Esophagus muscularis mucosa (tissue), 4 donors: ENCODE measurements around the gene CCDC88C. TPM values are rescaled to one million over a fixed set of nuclear protein-coding genes. Genes with fewer than 3 reads are reported as not detected.
A peak's percentile ranks its signal among the peaks of the same experiment; 100 is the strongest.

ENCODE experiments used
- DNase-seq: peaks from one replicate; pipeline ENCODE4 v3.0.0-alpha.2; 2017; ENCODE audit errors: extremely low spot score
- H3K27ac ChIP-seq, 4 donors: fragments of 200-600 bp; sonication (generic); replicated peaks in 1 of 4; 1 replicate in 3 of 4; 2 replicates in 1 of 4; pipeline ENCODE4 v1.5.1; 2016 to 2019; ENCODE audit warnings: mild to moderate bottlenecking in 1 of 4
- H3K27me3 ChIP-seq, 4 donors: fragments of 200-600 bp; sonication (generic); one replicate each; pipeline versions ENCODE4 v1.5.1 to v1.6.0; 2016 to 2019
- H3K36me3 ChIP-seq, 4 donors: fragments of 200-600 bp; sonication (generic); one replicate each; pipeline ENCODE4 v1.5.1; 2016 to 2019
- H3K4me1 ChIP-seq, 4 donors: fragments of 200-600 bp; sonication (generic); one replicate each; pipeline ENCODE4 v1.5.1; 2016 to 2019
- H3K4me3 ChIP-seq, 4 donors: fragments of 200-600 bp; sonication (generic); 1 replicate in 2 of 4; 2 replicates in 2 of 4; pipeline ENCODE4 v1.5.1; 2016 to 2019; ENCODE audit warnings: mild to moderate bottlenecking in 4 of 4, moderate library complexity in 1 of 4
- H3K9me3 ChIP-seq, 4 donors: fragments of 200-600 bp; sonication (generic); 1 replicate in 3 of 4; 2 replicates in 1 of 4; pipeline ENCODE4 v1.5.1; 2016 to 2019
- CTCF ChIP-seq, 3 experiments: fragments of 200-600 bp in 2 of 3; fragments of 450-650 bp in 1 of 3; sonication (generic) in 2 of 3; IDR thresholded peaks; one replicate each; pipeline ENCODE4 v1.5.1; 2017 to 2019; ENCODE audit warnings: antibody characterized with exemption in 3 of 3, mild to moderate bottlenecking in 2 of 3, moderate library complexity in 1 of 3
- EP300 ChIP-seq: sonication (generic); formaldehyde crosslinking; IDR thresholded peaks from one replicate; pipeline ENCODE4 v1.6.1; 2017; ENCODE audit warnings: antibody characterized with exemption
- POLR2A ChIP-seq: fragments of 450-650 bp; IDR thresholded peaks from one replicate; pipeline ENCODE4 v1.6.1; 2017; ENCODE audit warnings: antibody characterized with exemption, moderate library complexity, mild to moderate bottlenecking, low read depth
- POLR2AphosphoS5 ChIP-seq, 2 donors: sonication (generic); formaldehyde crosslinking; IDR thresholded peaks; one replicate each; pipeline ENCODE4 v1.6.1; 2017; ENCODE audit warnings: antibody characterized with exemption in 2 of 2
- WGBS: methylation state at CpG from one replicate; pipeline ENCODE4 v1.1.5; 2018; 5-methylcytosine and 5-hydroxymethylcytosine counted together
- intact Hi-C: fragments of 100-400 bp; cut with DNase I; formaldehyde crosslinking; loops from one replicate; pipeline ENCODE4 v1.15.1; 2023
- total RNA-seq, 4 donors: library from RNA; depleted of rRNA; stranded (reverse); fragments of >200 nt; gene quantifications; one replicate each; pipeline versions ENCODE4 v1.1.0 to v1.2.1, GENCODE V29; 2016

The CCDC88C gene
- total RNA-seq, 4 donors from 2014 or later = 4.2 to 6.3 (median 5.6) TPM

- Histone ChIP-seq H3K27me3 (no peaks in the 10 kb centered on the region), H3K27ac (no peak overlapping the region), H3K4me3 (no peak overlapping the region), H3K9me3 (no peaks in the 10 kb centered on the region), H3K4me1 (peaks cover 25 to 59% (median 39%) of the 10 kb centered on the region in 4 donors), H3K36me3 (no peaks in the 10 kb centered on the region)
- DNase-seq = no peak
- WGBS = 87% methylated on average over 14 of the region's 14 CpGs
- no peak for TF ChIP-seq CTCF (IDR thresholded peaks at IDR 0.05)
- TF ChIP-seq POLR2A = no peak
- TF ChIP-seq EP300 = no peak
- TF ChIP-seq POLR2AphosphoS5 (IDR thresholded peaks at IDR 0.05) = no peak
- intact Hi-C loops = no loop called here
Observed at GRCh38 chr14:91330096-91330696, 87.4 kb downstream of the CCDC88C start.

- Histone ChIP-seq H3K9me3 (no peaks in the 10 kb centered on the region), H3K4me3 (no peak overlapping the region), H3K36me3 (no peaks in the 10 kb centered on the region), H3K27ac (no peak overlapping the region), H3K27me3 (no peaks in the 10 kb centered on the region), H3K4me1 (peaks cover 31 to 65% (median 44%) of the 10 kb centered on the region in 4 donors)
- WGBS = 55% methylated on average over 2 of the region's 3 CpGs
- DNase-seq = no peak
- intact Hi-C loops = no loop called here
- no peak for TF ChIP-seq EP300
- no peak for TF ChIP-seq POLR2A
- TF ChIP-seq CTCF (IDR thresholded peaks at IDR 0.05) = no peak
- no peak for TF ChIP-seq POLR2AphosphoS5 (IDR thresholded peaks at IDR 0.05)
Observed at GRCh38 chr14:91329486-91330014, 88.1 kb downstream of the CCDC88C start.

GRCh38 chr14:91328313-91329050, 89.1 kb downstream of the CCDC88C start:
- no peaks in the 10 kb centered on the region for H3K9me3 ChIP-seq
- DNase-seq = no peak
- no peaks in the 10 kb centered on the region for H3K36me3 ChIP-seq
- intact Hi-C loops = no loop called here
- H3K27me3 ChIP-seq = peaks cover 0 to 3% (median 0%) of the 10 kb centered on the region in 4 donors
- TF ChIP-seq POLR2AphosphoS5 (IDR thresholded peaks at IDR 0.05) (no peak), EP300 (no peak), POLR2A (no peak), CTCF (IDR thresholded peaks at IDR 0.05) (no peak)
- no peak overlapping the region for H3K4me3 ChIP-seq
- H3K4me1 ChIP-seq = peaks cover 39 to 76% (median 51%) of the 10 kb centered on the region in 4 donors
- H3K27ac ChIP-seq = no peak overlapping the region
- 94% methylated on average over 20 of the region's 27 CpGs for whole genome bisulfite sequencing

GRCh38 chr14:91327661-91328312, 89.8 kb downstream of the CCDC88C start:
- 96% methylated on average over 8 of the region's 10 CpGs for WGBS
- H3K4me1 ChIP-seq = peaks cover 44 to 81% (median 55%) of the 10 kb centered on the region in 4 donors
- H3K27ac ChIP-seq = peak overlapping the region in 2 of 4 donors; percentile 36 to 40
- no peaks in the 10 kb centered on the region for H3K9me3 ChIP-seq
- peaks cover 0 to 4% (median 0%) of the 10 kb centered on the region in 4 donors for H3K27me3 ChIP-seq
- TF ChIP-seq EP300 (no peak), POLR2AphosphoS5 (IDR thresholded peaks at IDR 0.05) (no peak), CTCF (IDR thresholded peaks at IDR 0.05) (no peak), POLR2A (no peak)
- DNase-seq = no peak
- intact Hi-C loops = no loop called here
- no peak overlapping the region for H3K4me3 ChIP-seq
- no peaks in the 10 kb centered on the region for H3K36me3 ChIP-seq
